Tibial nerve (tissue), 4 donors: ENCODE measurements around the gene INKA2.

Experiments used
- EP300 ChIP-seq, 2 donors: sonication (generic); formaldehyde crosslinking; IDR thresholded peaks; one replicate each; pipeline ENCODE4 v1.6.1; 2017; ENCODE audit warnings: antibody characterized with exemption in 2 of 2, mild to moderate bottlenecking in 1 of 2
- POLR2A ChIP-seq, 2 donors: fragments of 450-650 bp; IDR thresholded peaks; one replicate each; pipeline ENCODE4 v1.6.1; 2017; ENCODE audit warnings: antibody characterized with exemption in 2 of 2, mild to moderate bottlenecking in 2 of 2, moderate library complexity in 2 of 2
- TF ChIP-seq, protein P1 (sequence below), 5 experiments: fragments of 200-600 bp in 3 of 5; fragments of 450-650 bp in 2 of 5; sonication (generic) in 3 of 5; IDR thresholded peaks; one replicate each; pipeline ENCODE4 v1.5.1; 2016 to 2019; ENCODE audit warnings: antibody characterized with exemption in 5 of 5, mild to moderate bottlenecking in 3 of 5, moderate library complexity in 2 of 5

DNA sequence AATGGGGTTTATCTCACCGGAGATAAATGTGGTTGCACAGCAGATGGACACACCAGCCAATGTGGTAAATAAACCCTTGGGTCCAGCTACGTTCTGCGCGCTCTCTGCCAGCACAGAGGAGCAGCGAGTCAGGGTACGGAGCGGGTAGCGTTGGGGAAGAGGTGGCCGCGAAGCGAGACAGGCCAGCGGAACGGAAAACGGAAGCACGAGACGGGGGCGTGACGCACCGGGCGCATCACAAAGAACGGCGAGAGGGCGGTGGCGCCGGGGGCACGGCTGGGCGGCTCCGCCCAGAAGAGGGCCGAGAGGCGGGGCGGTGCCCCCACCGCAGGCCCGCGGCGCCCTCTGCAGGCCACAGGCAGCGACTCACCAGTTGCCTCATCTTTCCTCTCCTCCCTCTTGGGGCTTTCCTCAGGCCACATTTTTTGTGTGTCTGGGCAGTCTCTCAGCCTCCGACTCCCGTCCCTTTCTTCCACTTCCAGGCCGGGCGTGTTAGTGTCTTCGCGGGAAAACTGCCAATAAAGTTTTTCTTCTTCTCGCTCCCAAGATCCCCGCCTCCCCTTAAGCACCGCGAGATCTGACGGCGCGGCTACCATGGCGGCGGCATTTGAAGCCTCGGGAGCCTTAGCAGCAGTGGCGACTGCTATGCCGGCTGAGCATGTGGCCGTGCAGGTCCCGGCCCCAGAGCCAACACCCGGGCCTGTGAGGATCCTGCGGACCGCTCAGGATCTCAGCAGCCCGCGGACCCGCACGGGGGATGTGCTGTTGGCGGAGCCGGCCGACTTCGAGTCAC lies 16.3 kb upstream of the INKA2 start, which contains the start of gene DDX20:
- TF ChIP-seq, protein P1, sequence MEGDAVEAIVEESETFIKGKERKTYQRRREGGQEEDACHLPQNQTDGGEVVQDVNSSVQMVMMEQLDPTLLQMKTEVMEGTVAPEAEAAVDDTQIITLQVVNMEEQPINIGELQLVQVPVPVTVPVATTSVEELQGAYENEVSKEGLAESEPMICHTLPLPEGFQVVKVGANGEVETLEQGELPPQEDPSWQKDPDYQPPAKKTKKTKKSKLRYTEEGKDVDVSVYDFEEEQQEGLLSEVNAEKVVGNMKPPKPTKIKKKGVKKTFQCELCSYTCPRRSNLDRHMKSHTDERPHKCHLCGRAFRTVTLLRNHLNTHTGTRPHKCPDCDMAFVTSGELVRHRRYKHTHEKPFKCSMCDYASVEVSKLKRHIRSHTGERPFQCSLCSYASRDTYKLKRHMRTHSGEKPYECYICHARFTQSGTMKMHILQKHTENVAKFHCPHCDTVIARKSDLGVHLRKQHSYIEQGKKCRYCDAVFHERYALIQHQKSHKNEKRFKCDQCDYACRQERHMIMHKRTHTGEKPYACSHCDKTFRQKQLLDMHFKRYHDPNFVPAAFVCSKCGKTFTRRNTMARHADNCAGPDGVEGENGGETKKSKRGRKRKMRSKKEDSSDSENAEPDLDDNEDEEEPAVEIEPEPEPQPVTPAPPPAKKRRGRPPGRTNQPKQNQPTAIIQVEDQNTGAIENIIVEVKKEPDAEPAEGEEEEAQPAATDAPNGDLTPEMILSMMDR (IDR thresholded peaks at IDR 0.05) = peak; percentile 90 to 100 (median 98)
- TF ChIP-seq EP300 (IDR thresholded peaks at IDR 0.05) (peak; percentile 39 to 89), POLR2A (IDR thresholded peaks at IDR 0.05) (peak; percentile 22 to 54)
